NCI-H1092 (cell line): ENCODE measurements around the gene DTX1.

Experiments used
- DNase-seq: peaks from one replicate; lab custom pipeline; 2025; lab: John Stamatoyannopoulos, UW

The DTX1 gene

GRCh38 chr12:113056631-113057488 is at the start of gene DTX1:
TSS of gene DTX1 (plus strand) at chr12:113056730. CDS start at chr12:113058193, 1,463 bp downstream.
- peak; percentile 32 for DNase-seq

- no peak for DNase-seq
Measured at GRCh38 chr12:113007166-113007565, 49.4 kb upstream of the DTX1 start.

GRCh38 chr12:113010701-113011100 is 45.8 kb upstream of the DTX1 start:
- DNase-seq = no peak

GRCh38 chr12:113014565-113014964 is 42.0 kb upstream of the DTX1 start:
- no peak for DNase-seq

- no peak for DNase-seq
Measured at GRCh38 chr12:113016796-113017195, 39.7 kb upstream of the DTX1 start.

- DNase-seq = no peak
Measured at GRCh38 chr12:113019025-113019424, 37.5 kb upstream of the DTX1 start.

GRCh38 chr12:113021500-113021899 is 35.0 kb upstream of the DTX1 start:
- no peak for DNase-seq

GRCh38 chr12:113022563-113023297 is 33.8 kb upstream of the DTX1 start:
- no peak for DNase-seq

GRCh38 chr12:113027726-113028125 is 28.8 kb upstream of the DTX1 start:
- DNase-seq = no peak

- DNase-seq = peak; percentile 62
Measured at GRCh38 chr12:113030875-113031525, 25.5 kb upstream of the DTX1 start.

GRCh38 chr12:113039911-113040445 is 16.6 kb upstream of the DTX1 start:
- DNase-seq = no peak

- no peak for DNase-seq
Measured at GRCh38 chr12:113040722-113041171, 15.8 kb upstream of the DTX1 start.

GRCh38 chr12:113041560-113041959 is 15.0 kb upstream of the DTX1 start:
- no peak for DNase-seq

GRCh38 chr12:113043240-113043639 is 13.3 kb upstream of the DTX1 start:
- peak; percentile 25 for DNase-seq

- no peak for DNase-seq
Measured at GRCh38 chr12:113044516-113044915, 12.0 kb upstream of the DTX1 start.

GRCh38 chr12:113048716-113049127 is 7.8 kb upstream of the DTX1 start:
- peak; percentile 69 for DNase-seq

GRCh38 chr12:113049976-113050742 is 6.4 kb upstream of the DTX1 start:
- DNase-seq = no peak

- DNase-seq = no peak
Measured at GRCh38 chr12:113050795-113051194, 5.7 kb upstream of the DTX1 start.

- no peak for DNase-seq
Measured at GRCh38 chr12:113051759-113052158, 4.8 kb upstream of the DTX1 start.

- DNase-seq = no peak
Measured at GRCh38 chr12:113052326-113052725, 4.2 kb upstream of the DTX1 start.

GRCh38 chr12:113054948-113055486 is 1.5 kb upstream of the DTX1 start:
- DNase-seq = no peak
